Breast epithelium (tissue), 4 donors: ENCODE results near the gene PUM2. TPM values are rescaled to one million over a fixed set of nuclear protein-coding genes. Genes with fewer than 3 reads are reported as not detected.
"Not testable (repeated sequence)": the region's sequence is repeated elsewhere in the genome, so short reads cannot be mapped to it uniquely, and the experiment has no call there.

Experiments
- DNase-seq, 2 donors: peaks; one replicate each; pipeline ENCODE4 v3.0.0-alpha.2; 2019; ENCODE audit warnings: low spot score in 2 of 2
- H3K27ac ChIP-seq, 2 donors: fragments of 200-600 bp; sonication (generic) in 1 of 2; one replicate each; pipeline ENCODE4 v1.5.1; 2016 to 2019; ENCODE audit warnings: mild to moderate bottlenecking in 1 of 2
- H3K27me3 ChIP-seq, 2 donors: fragments of 200-600 bp; sonication (generic) in 1 of 2; one replicate each; pipeline versions ENCODE4 v1.5.1 to v1.6.0; 2017 to 2019; ENCODE audit warnings: control low read depth in 1 of 2, mild to moderate bottlenecking in 1 of 2
- H3K36me3 ChIP-seq: fragments of 200-600 bp; one replicate; pipeline ENCODE4 v1.5.1; 2019
- H3K4me1 ChIP-seq, 2 donors: fragments of 200-600 bp; sonication (generic); one replicate each; pipeline ENCODE4 v1.5.1; 2016 to 2019; ENCODE audit warnings: control low read depth in 1 of 2
- H3K4me3 ChIP-seq, 3 donors: fragments of 200-600 bp; sonication (generic); 1 replicate in 2 of 3; 2 replicates in 1 of 3; pipeline ENCODE4 v1.5.1; 2016 to 2019; ENCODE audit warnings: mild to moderate bottlenecking in 3 of 3, moderate library complexity in 2 of 3
- H3K9me3 ChIP-seq, 2 donors: fragments of 200-600 bp; sonication (generic) in 1 of 2; one replicate each; pipeline ENCODE4 v1.5.1; 2016 to 2019; ENCODE audit warnings: control low read depth in 1 of 2
- CTCF ChIP-seq, 3 donors: fragments of 450-650 bp; IDR thresholded peaks; one replicate each; pipeline ENCODE4 v1.5.1; 2016 to 2017; ENCODE audit warnings: antibody characterized with exemption in 3 of 3, mild to moderate bottlenecking in 3 of 3, moderate library complexity in 3 of 3
- POLR2A ChIP-seq: fragments of 450-650 bp; IDR thresholded peaks from one replicate; pipeline ENCODE4 v1.6.1; 2016; ENCODE audit warnings: antibody characterized with exemption, mild to moderate bottlenecking, moderate library complexity
- POLR2AphosphoS5 ChIP-seq, 3 donors: sonication (generic); formaldehyde crosslinking; IDR thresholded peaks; one replicate each; pipeline ENCODE4 v1.6.1; 2017; ENCODE audit warnings: antibody characterized with exemption in 3 of 3
- intact Hi-C: fragments of 100-400 bp; cut with DNase I; formaldehyde crosslinking; loops from one replicate; pipeline ENCODE4 v1.15.1; 2023; ENCODE audit warnings: low total_unique reads
- total RNA-seq, 3 donors: library from RNA; depleted of rRNA; stranded (reverse); fragments of >200 nt; gene quantifications; one replicate each; pipeline ENCODE4 v1.1.0, GENCODE V29; 2016

The PUM2 gene
- total RNA-seq, 3 donors from 2014 or later = 69.3 to 94.0 (median 92.8) TPM

DNA sequence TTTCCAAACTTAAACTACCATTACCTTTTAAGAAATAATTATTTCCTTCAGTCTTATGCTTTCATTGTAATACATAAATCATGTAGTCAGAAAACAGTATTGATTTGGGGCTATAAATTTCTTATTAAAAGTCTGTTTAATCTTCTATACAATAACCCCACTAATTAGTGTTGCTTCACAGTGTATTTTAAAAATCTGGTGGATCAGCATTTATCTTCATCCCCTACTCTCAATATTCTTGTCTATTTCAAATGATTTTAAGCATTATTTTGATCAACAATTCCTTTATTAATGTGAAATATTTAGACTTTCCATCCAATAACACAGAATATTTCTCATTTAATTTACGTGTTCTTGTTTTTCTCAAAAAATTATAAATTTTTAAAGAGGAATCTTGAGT, 93.2 kb downstream of the PUM2 start:
- intact Hi-C loops = no loop called here
- Histone ChIP-seq H3K4me1 (no peaks in the 10 kb centered on the region), H3K27ac (no peak overlapping the region), H3K4me3 (no peak overlapping the region), H3K27me3 (no peaks in the 10 kb centered on the region), H3K9me3 (no peaks in the 10 kb centered on the region), H3K36me3 (peaks cover 11% of the 10 kb centered on the region)
- no peak for DNase-seq
- no peak for TF ChIP-seq POLR2AphosphoS5 (IDR thresholded peaks at IDR 0.05)
- TF ChIP-seq POLR2A = no peak
- TF ChIP-seq CTCF (IDR thresholded peaks at IDR 0.05) = no peak

- TF ChIP-seq POLR2A (no peak), POLR2AphosphoS5 (IDR thresholded peaks at IDR 0.05) (no peak), CTCF (IDR thresholded peaks at IDR 0.05) (no peak)
- intact Hi-C loops = no loop called here
These were observed 95.9 kb downstream of the PUM2 start for GRCh38 chr2:20254731-20255130.

GRCh38 chr2:20250436-20250835, 100.2 kb downstream of the PUM2 start:
- DNase-seq = no peak
- Histone ChIP-seq H3K36me3 (peaks cover 16% of the 10 kb centered on the region), H3K27me3 (no peaks in the 10 kb centered on the region), H3K4me3 (no peak overlapping the region), H3K27ac (no peak overlapping the region), H3K9me3 (no peaks in the 10 kb centered on the region), H3K4me1 (no peaks in the 10 kb centered on the region)
- intact Hi-C loops = no loop called here
- TF ChIP-seq CTCF (IDR thresholded peaks at IDR 0.05) (no peak), POLR2AphosphoS5 (IDR thresholded peaks at IDR 0.05) (no peak), POLR2A (no peak)

More at GRCh38 chr2:20254731-20255130, 95.9 kb downstream of the PUM2 start:
- no peak overlapping the region for H3K4me3 ChIP-seq
- DNase-seq = no peak
- H3K27ac ChIP-seq = no peak overlapping the region
- H3K36me3 ChIP-seq = peaks cover 16% of the 10 kb centered on the region
- no peaks in the 10 kb centered on the region for H3K4me1 ChIP-seq
- H3K27me3 ChIP-seq = no peaks in the 10 kb centered on the region
- H3K9me3 ChIP-seq = no peaks in the 10 kb centered on the region

DNA sequence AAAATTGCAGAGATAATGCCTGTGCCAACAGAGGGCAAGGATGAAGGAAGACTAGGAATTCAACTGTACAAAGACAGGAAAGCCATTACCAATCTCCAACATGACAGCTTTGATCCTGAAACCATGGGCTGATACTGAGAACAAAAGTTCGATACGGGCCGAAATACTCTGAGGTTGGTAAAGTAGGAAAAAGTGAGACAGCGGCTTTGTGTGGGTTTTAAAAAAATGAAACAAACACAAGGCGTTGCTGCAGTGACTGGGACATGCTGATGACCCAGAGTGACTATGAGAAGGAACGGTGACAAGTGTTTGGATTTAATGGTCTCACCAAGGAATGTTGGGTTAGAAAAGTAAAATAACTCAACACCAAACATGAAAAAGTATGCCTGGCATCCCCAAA, 101.5 kb downstream of the PUM2 start:
- H3K4me3 ChIP-seq = no peak overlapping the region
- peaks cover 10% of the 10 kb centered on the region for H3K36me3 ChIP-seq

GRCh38 chr2:20247084-20247483, 103.6 kb downstream of the PUM2 start:
- Histone ChIP-seq H3K9me3 (no peaks in the 10 kb centered on the region), H3K4me1 (no peaks in the 10 kb centered on the region), H3K27ac (no peak overlapping the region), H3K4me3 (no peak overlapping the region), H3K36me3 (peaks cover 5% of the 10 kb centered on the region), H3K27me3 (no peaks in the 10 kb centered on the region)
- no peak for DNase-seq
- TF ChIP-seq CTCF (IDR thresholded peaks at IDR 0.05) = no peak
- no peak for TF ChIP-seq POLR2A
- TF ChIP-seq POLR2AphosphoS5 (IDR thresholded peaks at IDR 0.05) = no peak
- intact Hi-C loops = no loop called here

More for the DNA sequence above, 101.5 kb downstream of the PUM2 start:
- no peak for TF ChIP-seq CTCF (IDR thresholded peaks at IDR 0.05)
- TF ChIP-seq POLR2A = no peak
- no peak for TF ChIP-seq POLR2AphosphoS5 (IDR thresholded peaks at IDR 0.05)
- intact Hi-C loops = no loop called here
- DNase-seq = no peak
- no peaks in the 10 kb centered on the region for H3K27me3 ChIP-seq
- H3K9me3 ChIP-seq = no peaks in the 10 kb centered on the region
- H3K27ac ChIP-seq = no peak overlapping the region
- no peaks in the 10 kb centered on the region for H3K4me1 ChIP-seq

DNA sequence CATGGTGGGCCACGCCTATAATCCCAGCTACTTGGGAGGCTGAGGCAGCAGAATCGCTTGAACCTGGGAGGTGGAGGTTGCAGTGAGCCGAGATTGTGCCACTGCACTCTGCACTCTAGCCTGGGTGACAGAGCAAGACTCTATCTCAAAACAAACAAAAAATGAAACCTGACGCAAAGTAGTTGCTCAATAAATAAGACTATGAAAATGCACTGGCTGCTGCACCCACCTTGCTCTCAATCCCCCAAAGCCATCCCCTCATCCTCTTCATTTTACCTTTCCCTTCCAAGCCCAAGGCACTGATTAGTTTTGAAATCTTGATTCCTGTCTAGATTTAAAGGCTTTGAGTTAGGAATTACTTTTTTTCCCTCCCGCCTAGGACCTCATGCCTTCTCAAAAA, 107.0 kb downstream of the PUM2 start:
- H3K4me3 ChIP-seq, DNase-seq, intact Hi-C loops: not testable (repeated sequence)

More for the DNA sequence above, 107.0 kb downstream of the PUM2 start:
- H3K4me1 ChIP-seq, H3K27me3 ChIP-seq, H3K36me3 ChIP-seq, H3K9me3 ChIP-seq, H3K27ac ChIP-seq: not testable (repeated sequence)
